Measurements from ENCODE around the gene AGAP1. TPM values are rescaled to one million over a fixed set of nuclear protein-coding genes. Genes with fewer than 3 reads are reported as not detected.

AGAP1 gene
- total and polyA plus RNA-seq, 8 donors: 5.0 to 27.6 (median 17.4) TPM

- H3K27ac ChIP-seq: no peak overlapping the region
- H3K4me1 ChIP-seq: peaks cover 0 to 3% (median 0%) of the 10 kb centered on the region in 3 donors
- DNase-seq: no peak
- no peak for TF ChIP-seq CTCF (IDR thresholded peaks at IDR 0.05)
- no peak for ATAC-seq
- no peak overlapping the region for H3K4me3 ChIP-seq
- no peaks in the 10 kb centered on the region for H3K27me3 ChIP-seq
- no peak for FAIRE-seq
- WGBS, 2 donors: 96 to 97% methylated on average over 5 of the region's 5 CpGs
- no peaks in the 10 kb centered on the region for H3K9me3 ChIP-seq
- intact Hi-C loops (cut with DNase I): no loop called here
- H3K36me3 ChIP-seq: no peaks in the 10 kb centered on the region
These were observed 38.5 kb downstream of the AGAP1 start for GRCh38 chr2:235532307-235532706.

- Histone ChIP-seq H3K9me3 (no peaks in the 10 kb centered on the region), H3K4me1 (peaks cover 4 to 6% (median 5%) of the 10 kb centered on the region in 3 donors), H3K4me3 (no peak overlapping the region), H3K27ac (no peak overlapping the region), H3K36me3 (no peaks in the 10 kb centered on the region), H3K27me3 (no peaks in the 10 kb centered on the region)
- TF ChIP-seq CTCF (IDR thresholded peaks at IDR 0.05): no peak
- WGBS, 2 donors: 83 to 88% methylated on average over 3 of the region's 3 CpGs
- ATAC-seq: no peak
- intact Hi-C loops (cut with DNase I): no loop called here
- DNase-seq: no peak
- FAIRE-seq: no peak
These were observed 39.4 kb downstream of the AGAP1 start for GRCh38 chr2:235533198-235533597.

- no peaks in the 10 kb centered on the region for H3K27me3 ChIP-seq
- H3K4me1 ChIP-seq: peaks cover 4 to 8% (median 5%) of the 10 kb centered on the region in 3 donors
- FAIRE-seq (no peak), DNase-seq (peak in 1 of 6 donors; percentile 24), ATAC-seq (no peak)
- no peak overlapping the region for H3K4me3 ChIP-seq
- TF ChIP-seq CTCF (IDR thresholded peaks at IDR 0.05): no peak
- no peaks in the 10 kb centered on the region for H3K36me3 ChIP-seq
- intact Hi-C loops (cut with DNase I): no loop called here
- WGBS, 2 donors: 88 to 92% methylated on average over 20 of the region's 20 CpGs
- no peaks in the 10 kb centered on the region for H3K9me3 ChIP-seq
- no peak overlapping the region for H3K27ac ChIP-seq
These were observed 40.0 kb downstream of the AGAP1 start for GRCh38 chr2:235533616-235534385.

GRCh38 chr2:235534678-235535422 is 41.0 kb downstream of the AGAP1 start:
- DNase-seq (peak in 1 of 6 donors; percentile 41), ATAC-seq (no peak), FAIRE-seq (no peak)
- Histone ChIP-seq H3K4me3 (no peak overlapping the region), H3K27me3 (no peaks in the 10 kb centered on the region), H3K27ac (no peak overlapping the region), H3K4me1 (peaks cover 4 to 13% (median 5%) of the 10 kb centered on the region in 3 donors), H3K36me3 (no peaks in the 10 kb centered on the region), H3K9me3 (no peaks in the 10 kb centered on the region)
- 81 to 85% methylated on average over 32 of the region's 32 CpGs for WGBS, 2 donors
- TF ChIP-seq CTCF (IDR thresholded peaks at IDR 0.05): no peak
- intact Hi-C loops (cut with DNase I): no loop called here
